ENCODE data around the gene CSF3R. TPM values are rescaled to one million over a fixed set of nuclear protein-coding genes. Genes with fewer than 3 reads are reported as not detected.
"Not testable (repeated sequence)": the region's sequence is repeated elsewhere in the genome, so short reads cannot be mapped to it uniquely, and the experiment has no call there.

The CSF3R gene
- total and polyA plus RNA-seq, 2 donors (not counting 1 experiment from before 2014, with no cell fraction given) = 0.30 to 6.3 TPM

DNA sequence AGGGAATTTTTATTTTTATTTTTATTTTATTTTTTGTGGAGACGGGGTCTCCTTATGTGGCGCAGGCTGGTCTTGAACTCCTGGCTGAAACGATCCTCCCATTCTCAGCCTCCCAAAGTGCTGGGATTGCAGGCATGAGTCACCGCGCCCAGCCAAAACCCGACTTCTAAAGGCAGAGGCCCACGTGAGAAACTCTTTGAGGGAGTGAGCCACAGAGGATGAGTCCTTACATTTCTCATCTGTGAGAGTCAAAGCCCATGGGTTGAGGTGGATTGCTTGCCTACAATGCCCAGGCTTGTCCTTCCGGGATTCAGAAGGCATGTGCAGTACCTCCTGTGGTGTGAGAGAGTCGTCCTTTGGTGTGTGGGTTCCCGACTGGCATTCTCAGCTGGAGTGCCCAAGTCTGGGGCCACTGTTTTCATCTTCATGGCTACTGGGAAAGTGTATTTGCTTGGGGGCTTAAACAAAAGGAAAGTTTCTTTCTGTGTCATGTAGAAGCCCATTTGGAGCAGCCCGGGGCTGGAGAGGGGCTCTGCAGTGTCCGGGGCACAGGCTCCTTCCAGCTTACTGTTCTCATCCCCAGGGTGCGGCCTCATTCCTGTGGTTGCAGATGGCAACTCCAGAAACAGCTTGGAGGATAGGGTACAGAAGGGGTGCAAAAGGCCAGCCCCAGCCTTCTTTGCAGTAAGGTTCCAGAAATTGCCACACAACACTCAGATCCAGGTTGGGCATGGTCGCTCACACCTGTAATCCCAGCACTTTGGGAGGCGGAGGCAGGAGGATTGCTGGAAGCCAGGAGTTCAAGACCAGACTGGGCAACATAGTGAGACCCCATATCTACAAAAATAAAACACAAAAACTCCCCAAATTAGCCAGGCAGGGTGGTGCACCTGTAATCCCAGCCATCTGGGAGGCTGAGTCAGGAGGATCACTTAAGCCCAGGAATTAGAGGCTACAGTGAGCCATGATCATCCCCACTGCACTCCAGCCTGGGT, 29.4 kb upstream of the CSF3R start:
- 87% methylated on average over 11 of the region's 15 CpGs for WGBS (ENCODE audit: insufficient coverage)
- Histone ChIP-seq H3K79me2 (ENCODE audit: control insufficient read depth, insufficient read depth, low read length) (no peaks in the 10 kb centered on the region), H3K27me3 (replicated peaks in 1 of 4; ENCODE audit: control extremely low read depth in 1 of 4, control insufficient read depth in 3 of 4, insufficient read depth in 4 of 4, low read length in 3 of 4) (peaks cover 0 to 1% (median 0%) of the 10 kb centered on the region in 4 experiments), H3K4me3 (ENCODE audit: control extremely low read depth in 1 of 5, extremely low read depth in 1 of 5, insufficient read depth in 1 of 5, low read depth in 2 of 5, low read length in 4 of 5) (no peak overlapping the region), H3K36me3 (replicated peaks in 1 of 2; ENCODE audit: control extremely low read depth in 1 of 2, control insufficient read depth in 1 of 2, extremely low read depth in 1 of 2, insufficient read depth in 2 of 2, low read length in 1 of 2) (no peaks in the 10 kb centered on the region), H3K4me1 (ENCODE audit: control insufficient read depth in 2 of 2, insufficient read depth in 2 of 2, low read length in 2 of 2) (no peaks in the 10 kb centered on the region), H2AFZ (ENCODE audit: insufficient read depth, low read depth, low read length, poor library complexity, severe bottlenecking) (no peak overlapping the region), H3K9ac (ENCODE audit: low read length) (no peak overlapping the region), H3K27ac (ENCODE audit: low read length in 2 of 2) (no peak overlapping the region), H3K4me2 (replicated peaks; ENCODE audit: low read depth, low read length, poor library complexity, severe bottlenecking) (no peak overlapping the region), H3K9me3 (ENCODE audit: control extremely low read depth in 1 of 3, control insufficient read depth in 2 of 3, insufficient read depth in 1 of 3, low read length in 2 of 3) (no peaks in the 10 kb centered on the region), H4K20me1 (ENCODE audit: control insufficient read depth, insufficient read depth, low read length, poor library complexity, severe bottlenecking) (no peaks in the 10 kb centered on the region)
- TF ChIP-seq, protein P1, sequence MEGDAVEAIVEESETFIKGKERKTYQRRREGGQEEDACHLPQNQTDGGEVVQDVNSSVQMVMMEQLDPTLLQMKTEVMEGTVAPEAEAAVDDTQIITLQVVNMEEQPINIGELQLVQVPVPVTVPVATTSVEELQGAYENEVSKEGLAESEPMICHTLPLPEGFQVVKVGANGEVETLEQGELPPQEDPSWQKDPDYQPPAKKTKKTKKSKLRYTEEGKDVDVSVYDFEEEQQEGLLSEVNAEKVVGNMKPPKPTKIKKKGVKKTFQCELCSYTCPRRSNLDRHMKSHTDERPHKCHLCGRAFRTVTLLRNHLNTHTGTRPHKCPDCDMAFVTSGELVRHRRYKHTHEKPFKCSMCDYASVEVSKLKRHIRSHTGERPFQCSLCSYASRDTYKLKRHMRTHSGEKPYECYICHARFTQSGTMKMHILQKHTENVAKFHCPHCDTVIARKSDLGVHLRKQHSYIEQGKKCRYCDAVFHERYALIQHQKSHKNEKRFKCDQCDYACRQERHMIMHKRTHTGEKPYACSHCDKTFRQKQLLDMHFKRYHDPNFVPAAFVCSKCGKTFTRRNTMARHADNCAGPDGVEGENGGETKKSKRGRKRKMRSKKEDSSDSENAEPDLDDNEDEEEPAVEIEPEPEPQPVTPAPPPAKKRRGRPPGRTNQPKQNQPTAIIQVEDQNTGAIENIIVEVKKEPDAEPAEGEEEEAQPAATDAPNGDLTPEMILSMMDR (IDR thresholded peaks at IDR 0.05) = no peak
- TF ChIP-seq EZH2 (IDR thresholded peaks at IDR 0.05; ENCODE audit: borderline replicate concordance, insufficient read depth, low read depth, low read length, poor library complexity, severe bottlenecking) = no peak
- Mint-ChIP-seq H3K4me1 (no peaks in the 10 kb centered on the region), H3K4me3 (no peak overlapping the region), H3K9me3 (ENCODE audit: insufficient read depth) (no peaks in the 10 kb centered on the region), H3K27ac (no peak overlapping the region), H3K27me3 (peaks cover 19% of the 10 kb centered on the region)
- POLR2A ChIA-PET = no interaction called here
- ATAC-seq (ENCODE audit: low read depth) = no peak
- no peak for DNase-seq
- intact Hi-C loops (cut with micrococcal nuclease) = no loop called here
- CTCF ChIA-PET = no interaction called here

GRCh38 chr1:36511220-36511619, 28.5 kb upstream of the CSF3R start:
- intact Hi-C loops (cut with micrococcal nuclease); CTCF ChIA-PET: not testable (repeated sequence)

More at GRCh38 chr1:36511220-36511619, 28.5 kb upstream of the CSF3R start:
- H3K4me3 Mint-ChIP-seq; H3K9me3 Mint-ChIP-seq (ENCODE audit: insufficient read depth); H3K9me3 ChIP-seq (ENCODE audit: control extremely low read depth in 1 of 3, control insufficient read depth in 2 of 3, insufficient read depth in 1 of 3, low read length in 2 of 3); POLR2A ChIA-PET; H2AFZ ChIP-seq (ENCODE audit: insufficient read depth, low read depth, low read length, poor library complexity, severe bottlenecking); H3K9ac ChIP-seq (ENCODE audit: low read length); H3K4me3 ChIP-seq (ENCODE audit: control extremely low read depth in 1 of 5, extremely low read depth in 1 of 5, insufficient read depth in 1 of 5, low read depth in 2 of 5, low read length in 4 of 5); DNase-seq; H3K4me1 Mint-ChIP-seq; H3K4me1 ChIP-seq (ENCODE audit: control insufficient read depth in 2 of 2, insufficient read depth in 2 of 2, low read length in 2 of 2); H3K27ac ChIP-seq (ENCODE audit: low read length in 2 of 2); H4K20me1 ChIP-seq (ENCODE audit: control insufficient read depth, insufficient read depth, low read length, poor library complexity, severe bottlenecking); H3K4me2 ChIP-seq (replicated peaks; ENCODE audit: low read depth, low read length, poor library complexity, severe bottlenecking); H3K27ac Mint-ChIP-seq; H3K36me3 ChIP-seq (replicated peaks in 1 of 2; ENCODE audit: control extremely low read depth in 1 of 2, control insufficient read depth in 1 of 2, extremely low read depth in 1 of 2, insufficient read depth in 2 of 2, low read length in 1 of 2); ATAC-seq (ENCODE audit: low read depth); H3K79me2 ChIP-seq (ENCODE audit: control insufficient read depth, insufficient read depth, low read length); H3K27me3 ChIP-seq (replicated peaks in 1 of 4; ENCODE audit: control extremely low read depth in 1 of 4, control insufficient read depth in 3 of 4, insufficient read depth in 4 of 4, low read length in 3 of 4): not testable (repeated sequence)
- 100% methylated on average over 1 of the region's 2 CpGs for WGBS (ENCODE audit: insufficient coverage)
- H3K27me3 Mint-ChIP-seq = peaks cover 26% of the 10 kb centered on the region
